HK-2 (cell line): Measurements from ENCODE around the gene ZFP82.
A peak's percentile ranks its signal among the peaks of the same experiment; 100 is the strongest.

Source experiments
- DNase-seq: peaks from one replicate; pipeline ENCODE4 v3.0.0-alpha.2; 2018; ENCODE audit not compliant: unreplicated experiment

Gene ZFP82

GRCh38 chr19:36418287-36419001 is at the start of gene ZFP82:
TSS of gene ZFP82 (minus strand) at chr19:36418644. CDS start at chr19:36409789, 8,855 bp downstream.
- DNase-seq: peak; percentile 78

GRCh38 chr19:36460046-36460445 is 41.6 kb upstream of the ZFP82 start:
- DNase-seq: no peak

GRCh38 chr19:36456831-36457230 is 38.4 kb upstream of the ZFP82 start:
- DNase-seq: no peak

GRCh38 chr19:36449059-36449670 is 30.7 kb upstream of the ZFP82 start:
- no peak for DNase-seq

- no peak for DNase-seq
These were observed 22.9 kb upstream of the ZFP82 start for GRCh38 chr19:36441339-36441738.

GRCh38 chr19:36436531-36436930 is 18.1 kb upstream of the ZFP82 start:
- no peak for DNase-seq

GRCh38 chr19:36423925-36424324 is 5.5 kb upstream of the ZFP82 start:
- DNase-seq: no peak

- no peak for DNase-seq
These were observed 3.5 kb upstream of the ZFP82 start for GRCh38 chr19:36421749-36422481.

- no peak for DNase-seq
These were observed 2.7 kb upstream of the ZFP82 start for GRCh38 chr19:36420961-36421748.

- no peak for DNase-seq
These were observed 625 bp downstream of the ZFP82 start for GRCh38 chr19:36417752-36418286.

GRCh38 chr19:36409841-36410240 is 8.6 kb downstream of the ZFP82 start:
- DNase-seq: no peak

- DNase-seq: no peak
These were observed 10.3 kb downstream of the ZFP82 start for GRCh38 chr19:36408101-36408500.

GRCh38 chr19:36404498-36404897 is 13.9 kb downstream of the ZFP82 start:
- DNase-seq: no peak

- DNase-seq: no peak
These were observed 17.0 kb downstream of the ZFP82 start for GRCh38 chr19:36401475-36401874.

- DNase-seq: no peak
These were observed 19.9 kb downstream of the ZFP82 start for GRCh38 chr19:36398571-36398970.

- no peak for DNase-seq
These were observed 25.3 kb downstream of the ZFP82 start for GRCh38 chr19:36392916-36393673.

- DNase-seq: no peak
These were observed 39.0 kb downstream of the ZFP82 start for GRCh38 chr19:36379510-36379819.

- peak; percentile 95 for DNase-seq
These were observed 39.6 kb downstream of the ZFP82 start, which contains the start of gene ZFP14 for GRCh38 chr19:36378625-36379509. TSS of gene ZFP14 (minus strand) at chr19:36379201. CDS start at chr19:36367892, 11,309 bp downstream.

GRCh38 chr19:36377541-36378178 is 40.8 kb downstream of the ZFP82 start:
- DNase-seq: no peak
